Left lung (tissue), 14 donors: ENCODE results near the gene SERPINB3. TPM values are rescaled to one million over a fixed set of nuclear protein-coding genes. Genes with fewer than 3 reads are reported as not detected.
"Not testable (repeated sequence)": the region's sequence is repeated elsewhere in the genome, so short reads cannot be mapped to it uniquely, and the experiment has no call there.

ENCODE experiments used
- ATAC-seq: fragments of 200-7000 bp; cut with Tn5 transposase; one replicate; pipeline ENCODE4 v1.9.1; 2020; ENCODE audit warnings: moderate library complexity
- DNase-seq, 4 donors: peaks; one replicate each; pipeline ENCODE4 v3.0.0-alpha.2; 2013 to 2020
- H3K27ac ChIP-seq, 2 donors: fragments of 200-600 bp; sonication (generic) in 1 of 2; one replicate each; pipeline versions ENCODE4 v1.5.0 to v1.8.0; 2020 to 2021
- H3K27me3 ChIP-seq, 2 donors: fragments of 200-600 bp; sonication (generic) in 1 of 2; one replicate each; pipeline versions ENCODE4 v1.5.0 to v1.8.0; 2020 to 2021
- H3K36me3 ChIP-seq, 2 donors: fragments of 200-600 bp; sonication (generic) in 1 of 2; one replicate each; pipeline versions ENCODE4 v1.5.0 to v1.8.0; 2020 to 2021
- H3K4me1 ChIP-seq, 2 donors: fragments of 200-600 bp; one replicate each; pipeline ENCODE4 v1.8.0; 2021
- H3K4me3 ChIP-seq, 2 donors: fragments of 200-600 bp; sonication (generic) in 1 of 2; one replicate each; pipeline versions ENCODE4 v1.5.0 to v1.8.0; 2020 to 2021; ENCODE audit warnings: mild to moderate bottlenecking in 1 of 2
- H3K9me3 ChIP-seq, 2 donors: fragments of 200-600 bp; sonication (generic) in 1 of 2; one replicate each; pipeline versions ENCODE4 v1.5.0 to v1.8.0; 2020 to 2021
- CTCF ChIP-seq, 2 donors: fragments of 200-600 bp; sonication (generic) in 1 of 2; IDR thresholded peaks; one replicate each; pipeline versions ENCODE4 v1.5.0 to v1.8.0; 2021; ENCODE audit warnings: antibody characterized with exemption in 2 of 2
- intact Hi-C, 2 donors: fragments of 100-400 bp; cut with DNase I; formaldehyde crosslinking; loops; one replicate each; pipeline versions ENCODE4 v1.11.2 to v1.14.2; 2022
- long read RNA-seq, 12 donors: library from polyadenylated mRNA in 2 of 12; unstranded in 2 of 12; transcript quantifications; one replicate each; pipeline ENCODE4 v2.0.0 and lab custom pipeline, GENCODE V29; 2019 to 2026
- polyA plus RNA-seq, 6 donors: library from polyadenylated mRNA; unstranded; fragments of 120-200 nt; gene quantifications; one replicate each; pipeline ENCODE4 v1.2.1, GENCODE V29; 2013; ENCODE audit not compliant: insufficient read length in 6 of 6
- total RNA-seq, 2 donors: library from RNA; stranded (reverse); fragmentation: NEBNext Ultra II Directional; extraction: Animal tissue kit (Norgen Biotek cat#: 25700); gene quantifications; one replicate each; pipeline ENCODE4 v1.2.1, GENCODE V29; 2021
- donor health status: DM: no; HTN: yes; CAD: no.
- donor health status: DM: no; HTN: no; CAD: no.

Gene SERPINB3
- total RNA-seq = not detected
- not detected for polyA plus RNA-seq
- long read RNA-seq, donor 1 = 0 reads
- long read RNA-seq, donor 2 = 0 reads
- long read RNA-seq, donor 3 = 0 reads
- long read RNA-seq, donor 4 = 0 reads
- long read RNA-seq, donor 5 = 0 reads
- long read RNA-seq, donor 6 = 0 reads
- long read RNA-seq, donor 7 = 0 reads
- long read RNA-seq, donor 8 = 0 reads
- long read RNA-seq, donor 9 = 0 reads
- long read RNA-seq, donor 10 = 0 reads
- long read RNA-seq, donor 11 = 0 reads
- long read RNA-seq, donor 12 = 0 reads

- H3K4me3 ChIP-seq, ATAC-seq, H3K27me3 ChIP-seq, H3K36me3 ChIP-seq, intact Hi-C loops, DNase-seq, H3K27ac ChIP-seq, H3K4me1 ChIP-seq, H3K9me3 ChIP-seq: not testable (repeated sequence)
Observed at GRCh38 chr18:63661750-63662149, at the start of gene SERPINB3. Gene SERPINB3, minus strand, starts transcription at chr18:63661893. Its CDS starts 677 bp downstream, at chr18:63661216.

- Histone ChIP-seq H3K4me3 (no peak overlapping the region), H3K27ac (no peak overlapping the region), H3K9me3 (peaks cover 0 to 7% of the 10 kb centered on the region in 2 donors), H3K27me3 (no peaks in the 10 kb centered on the region), H3K4me1 (no peaks in the 10 kb centered on the region), H3K36me3 (no peaks in the 10 kb centered on the region)
- ATAC-seq = no peak
- TF ChIP-seq CTCF (IDR thresholded peaks at IDR 0.05) = no peak
- no peak for DNase-seq
- intact Hi-C loops = no loop called here
Observed at GRCh38 chr18:63708650-63709049, 47.0 kb upstream of the SERPINB3 start.

GRCh38 chr18:63707816-63708215 lies 46.1 kb upstream of the SERPINB3 start:
- H3K4me3 ChIP-seq = no peak overlapping the region
- H3K27ac ChIP-seq = no peak overlapping the region
- no peak for DNase-seq
- no peaks in the 10 kb centered on the region for H3K27me3 ChIP-seq
- no peak for ATAC-seq
- intact Hi-C loops = no loop called here
- H3K36me3 ChIP-seq = no peaks in the 10 kb centered on the region
- no peaks in the 10 kb centered on the region for H3K4me1 ChIP-seq
- no peak for TF ChIP-seq CTCF (IDR thresholded peaks at IDR 0.05)
- no peaks in the 10 kb centered on the region for H3K9me3 ChIP-seq

- Histone ChIP-seq H3K9me3 (no peaks in the 10 kb centered on the region), H3K36me3 (no peaks in the 10 kb centered on the region), H3K4me1 (no peaks in the 10 kb centered on the region), H3K27ac (no peak overlapping the region), H3K27me3 (no peaks in the 10 kb centered on the region), H3K4me3 (no peak overlapping the region)
- ATAC-seq (no peak), DNase-seq (no peak)
- no peak for TF ChIP-seq CTCF (IDR thresholded peaks at IDR 0.05)
- intact Hi-C loops = no loop called here
Observed at GRCh38 chr18:63705401-63705800, 43.7 kb upstream of the SERPINB3 start.

GRCh38 chr18:63702660-63703059 lies 41.0 kb upstream of the SERPINB3 start, which contains the start of gene SERPINB11:
Gene SERPINB11, plus strand, starts transcription at chr18:63702960. Its CDS starts 7,234 bp downstream, at chr18:63710194.
- ATAC-seq = no peak

More at GRCh38 chr18:63702660-63703059, 41.0 kb upstream of the SERPINB3 start, which contains the start of gene SERPINB11:
- TF ChIP-seq CTCF (IDR thresholded peaks at IDR 0.05) = no peak
- no peaks in the 10 kb centered on the region for H3K4me1 ChIP-seq
- intact Hi-C loops = no loop called here
- H3K9me3 ChIP-seq = no peaks in the 10 kb centered on the region
- no peak for DNase-seq
- no peak within 1 kb of the TSS for H3K4me3 ChIP-seq
- no peak within 1 kb of the TSS for H3K27ac ChIP-seq
- H3K27me3 ChIP-seq = no peaks in the 10 kb centered on the region
- H3K36me3 ChIP-seq = no peaks in the 10 kb centered on the region
